ENCODE results near the gene FAM78B.

DNA sequence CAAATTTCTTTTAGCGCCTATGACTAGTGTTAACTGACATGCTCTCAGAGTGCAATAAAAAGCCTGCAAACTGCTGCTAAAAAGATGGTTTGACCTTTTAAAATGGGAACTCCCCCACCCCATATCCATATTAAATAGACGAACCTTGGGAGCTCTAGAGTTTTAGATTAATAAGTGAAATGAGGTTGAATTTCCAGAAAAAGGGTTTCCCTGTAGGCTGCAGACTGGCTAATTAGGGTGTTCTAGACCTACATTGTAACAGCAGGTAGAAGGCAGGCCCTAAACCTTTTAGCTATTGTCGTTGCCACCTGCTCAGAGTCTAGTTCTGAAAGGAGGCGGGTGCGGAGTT, 2.2 kb downstream of the FAM78B start:
- TF ChIP-seq, protein P1, sequence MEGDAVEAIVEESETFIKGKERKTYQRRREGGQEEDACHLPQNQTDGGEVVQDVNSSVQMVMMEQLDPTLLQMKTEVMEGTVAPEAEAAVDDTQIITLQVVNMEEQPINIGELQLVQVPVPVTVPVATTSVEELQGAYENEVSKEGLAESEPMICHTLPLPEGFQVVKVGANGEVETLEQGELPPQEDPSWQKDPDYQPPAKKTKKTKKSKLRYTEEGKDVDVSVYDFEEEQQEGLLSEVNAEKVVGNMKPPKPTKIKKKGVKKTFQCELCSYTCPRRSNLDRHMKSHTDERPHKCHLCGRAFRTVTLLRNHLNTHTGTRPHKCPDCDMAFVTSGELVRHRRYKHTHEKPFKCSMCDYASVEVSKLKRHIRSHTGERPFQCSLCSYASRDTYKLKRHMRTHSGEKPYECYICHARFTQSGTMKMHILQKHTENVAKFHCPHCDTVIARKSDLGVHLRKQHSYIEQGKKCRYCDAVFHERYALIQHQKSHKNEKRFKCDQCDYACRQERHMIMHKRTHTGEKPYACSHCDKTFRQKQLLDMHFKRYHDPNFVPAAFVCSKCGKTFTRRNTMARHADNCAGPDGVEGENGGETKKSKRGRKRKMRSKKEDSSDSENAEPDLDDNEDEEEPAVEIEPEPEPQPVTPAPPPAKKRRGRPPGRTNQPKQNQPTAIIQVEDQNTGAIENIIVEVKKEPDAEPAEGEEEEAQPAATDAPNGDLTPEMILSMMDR (IDR thresholded peaks at IDR 0.05) = no peak
- TF ChIP-seq ZFX (IDR thresholded peaks at IDR 0.05; ENCODE audit: borderline replicate concordance) = no peak

All from 22Rv1 (cell line).